HepG2 (cell line): ENCODE measurements around the gene GDPGP1. TPM values are rescaled to one million over a fixed set of nuclear protein-coding genes. Genes with fewer than 3 reads are reported as not detected.

ENCODE experiments used
- AGO2 ChIP-seq: fragments of 200-400 bp; formaldehyde crosslinking; optimal IDR thresholded peaks from 2 replicates; pipeline ENCODE3; 2017; ENCODE audit warnings: mild to moderate bottlenecking, low read depth, low read length, moderate library complexity
- DR1 ChIP-seq: sonication (generic); formaldehyde crosslinking; IDR thresholded peaks from 2 replicates; pipeline ENCODE4 v1.8.0; 2021; ENCODE audit warnings: mild to moderate bottlenecking, missing genetic modification reagents, inconsistent platforms
- HNRNPLL ChIP-seq: fragments of 200-400 bp; formaldehyde crosslinking; IDR thresholded peaks from 2 replicates; pipeline ENCODE4 v1.6.1; 2017; ENCODE audit warnings: mild to moderate bottlenecking, low read depth, low read length; ENCODE audit not compliant: poor library complexity, severe bottlenecking
- POLR2AphosphoS5 ChIP-seq: IDR thresholded peaks from 2 replicates; pipeline ENCODE4 v1.6.1; 2012; ENCODE audit warnings: low read depth, low read length
- YEATS2 ChIP-seq: sonication (generic); formaldehyde crosslinking; IDR thresholded peaks from 2 replicates; pipeline ENCODE4 v1.4.0; 2020; ENCODE audit warnings: missing genetic modification reagents, borderline replicate concordance
- ZNF318 ChIP-seq: sonication (generic); formaldehyde crosslinking; IDR thresholded peaks from 2 replicates; pipeline ENCODE4 v1.4.0; 2020; ENCODE audit warnings: mild to moderate bottlenecking, missing genetic modification reagents
- ZNF343 ChIP-seq: sonication (generic); formaldehyde crosslinking; IDR thresholded peaks from 2 replicates; pipeline ENCODE4 v1.4.0; 2020; ENCODE audit warnings: mild to moderate bottlenecking, missing genetic modification reagents
- polyA plus RNA-seq, 8 experiments: library from polyadenylated mRNA; depleted of rRNA in 3 of 8; stranded (reverse) in 7 of 8; unstranded in 1 of 8; fragments of >200 nt; fragmentation: Illumina TruSeq in 4 of 8; extraction: Trizol in 4 of 8; gene quantifications; 2 replicates each; pipeline versions ENCODE4 v1.2.1 to v1.2.3, GENCODE V29; 2011 to 2016; ENCODE audit warnings: low read depth in 4 of 8, missing spikeins in 1 of 8, mixed read lengths in 1 of 8; ENCODE audit not compliant: insufficient read depth in 1 of 8
- total RNA-seq, 5 experiments: library from RNA; depleted of rRNA; stranded (reverse); fragments of >200 nt; fragmentation: Illumina TruSeq; extraction: Trizol; gene quantifications; 2 replicates each; pipeline ENCODE4 v1.2.3, GENCODE V29; 2016; ENCODE audit warnings: low read depth in 1 of 5

GDPGP1 gene
- total and polyA plus RNA-seq, 2 of the 13 experiments (the other 11 are each of a cell fraction or from before 2014, with no cell fraction given): 1.5 to 4.3 TPM

DNA sequence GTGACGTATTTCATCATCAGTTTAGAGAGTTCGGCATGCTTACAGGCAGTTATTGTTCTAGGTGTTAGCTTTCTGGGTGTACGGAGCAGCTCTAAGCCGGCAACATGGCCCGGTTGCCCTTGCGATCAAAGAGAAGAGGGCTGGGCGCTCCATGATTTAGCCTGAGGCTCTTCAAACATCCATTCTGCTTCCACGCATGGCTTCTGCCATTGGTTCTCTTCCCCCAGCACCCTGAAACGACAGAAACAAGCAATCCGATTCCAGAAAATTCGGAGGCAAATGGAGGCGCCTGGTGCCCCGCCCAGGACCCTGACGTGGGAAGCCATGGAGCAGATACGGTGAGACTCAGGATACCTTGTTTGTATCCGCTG, 32.0 kb downstream of the GDPGP1 start (continued):
- TF ChIP-seq ZNF318 (CRISPR knock-in tag) (no peak), DR1 (no peak), POLR2AphosphoS5 (no peak), AGO2 (no peak), YEATS2 (CRISPR knock-in tag) (no peak), HNRNPLL (peak; percentile 73), ZNF343 (CRISPR knock-in tag) (no peak)
